ENCODE measurements around the gene ITPR1. TPM values are rescaled to one million over a fixed set of nuclear protein-coding genes. Genes with fewer than 3 reads are reported as not detected.

Gene ITPR1
- polyA plus RNA-seq, 2 of the 4 experiments (the other 2 are of a cell fraction) = 2.8 to 9.6 TPM

DNA sequence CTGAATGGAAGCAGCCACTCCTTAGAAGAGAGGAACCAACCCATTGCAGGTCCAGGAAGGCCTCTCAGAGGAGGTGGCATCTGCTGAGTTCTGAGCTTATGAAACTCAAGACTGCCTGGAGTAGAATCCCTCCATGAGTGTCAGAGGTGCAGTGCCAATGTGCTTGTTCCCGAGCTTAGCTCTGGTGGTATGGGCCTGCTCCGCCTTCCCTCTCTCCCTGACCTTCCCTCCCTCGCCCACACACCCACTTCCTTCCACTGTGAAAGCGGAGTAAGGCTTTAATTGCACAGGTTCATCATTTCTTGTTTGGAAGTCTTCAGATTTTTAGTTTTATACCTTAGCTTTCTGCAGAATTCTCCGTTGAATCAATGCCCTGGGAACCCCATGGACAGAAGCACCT is 278.1 kb downstream of the ITPR1 start:
- H3K4me1 ChIP-seq = 0 out of 3 replicates have a peak, but pooled peaks cover 8% of the 10 kb centered on the region

DNA sequence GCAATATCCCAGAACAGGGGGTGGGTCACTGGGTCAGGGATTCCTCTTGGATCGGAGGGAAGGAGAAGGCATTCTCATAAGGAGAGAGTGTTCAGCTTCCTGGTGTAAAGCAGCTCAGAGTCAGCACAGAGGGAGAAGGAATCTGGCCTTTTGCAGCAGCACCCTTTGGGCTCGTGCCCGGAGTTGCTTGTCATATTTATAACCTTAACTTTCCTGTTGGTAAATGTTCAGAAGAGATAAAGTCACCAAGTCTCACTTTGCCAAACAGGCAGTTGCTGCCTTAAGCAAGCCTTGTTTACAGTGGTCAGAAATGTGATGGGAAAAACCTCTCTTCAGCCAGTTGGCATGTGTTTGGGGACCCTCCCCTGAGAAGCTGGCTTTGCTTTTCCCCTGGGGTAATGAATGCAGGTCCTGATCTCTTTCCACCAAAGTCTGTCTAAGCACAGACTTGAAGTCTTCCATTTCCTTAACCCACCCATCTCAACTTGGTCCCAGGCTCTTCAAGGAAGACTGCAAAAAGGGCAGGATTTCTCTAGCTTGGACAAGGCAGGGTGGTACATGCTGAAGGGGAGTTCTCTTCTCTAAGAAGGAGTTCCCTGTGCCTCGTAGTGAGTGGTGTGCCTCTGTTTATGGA is 279.1 kb downstream of the ITPR1 start:
- peaks cover 17% of the 10 kb centered on the region for H3K4me1 ChIP-seq
- H3K4me3 ChIP-seq = no peak overlapping the region
- POLR2A ChIA-PET = no interaction called here
- ATAC-seq = peak in 1 of 2 experiments; percentile 52; a peak in 3 of 6 replicates
- CTCF ChIA-PET = interaction anchor here (1.2 to 1.3 kb wide), 2 partner anchors 16 to 51 kb away, joined by 3 read pairs; no protein-coding TSS in a partner anchor
- no peak for FAIRE-seq
- TF ChIP-seq EHMT2 (IDR thresholded peaks at IDR 0.05; ENCODE audit: low read depth) = no peak
- TF ChIP-seq, protein P1, sequence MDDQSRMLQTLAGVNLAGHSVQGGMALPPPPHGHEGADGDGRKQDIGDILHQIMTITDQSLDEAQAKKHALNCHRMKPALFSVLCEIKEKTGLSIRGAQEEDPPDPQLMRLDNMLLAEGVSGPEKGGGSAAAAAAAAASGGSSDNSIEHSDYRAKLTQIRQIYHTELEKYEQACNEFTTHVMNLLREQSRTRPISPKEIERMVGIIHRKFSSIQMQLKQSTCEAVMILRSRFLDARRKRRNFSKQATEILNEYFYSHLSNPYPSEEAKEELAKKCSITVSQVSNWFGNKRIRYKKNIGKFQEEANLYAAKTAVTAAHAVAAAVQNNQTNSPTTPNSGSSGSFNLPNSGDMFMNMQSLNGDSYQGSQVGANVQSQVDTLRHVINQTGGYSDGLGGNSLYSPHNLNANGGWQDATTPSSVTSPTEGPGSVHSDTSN (IDR thresholded peaks at IDR 0.05) = no peak
- TF ChIP-seq, protein P2, sequence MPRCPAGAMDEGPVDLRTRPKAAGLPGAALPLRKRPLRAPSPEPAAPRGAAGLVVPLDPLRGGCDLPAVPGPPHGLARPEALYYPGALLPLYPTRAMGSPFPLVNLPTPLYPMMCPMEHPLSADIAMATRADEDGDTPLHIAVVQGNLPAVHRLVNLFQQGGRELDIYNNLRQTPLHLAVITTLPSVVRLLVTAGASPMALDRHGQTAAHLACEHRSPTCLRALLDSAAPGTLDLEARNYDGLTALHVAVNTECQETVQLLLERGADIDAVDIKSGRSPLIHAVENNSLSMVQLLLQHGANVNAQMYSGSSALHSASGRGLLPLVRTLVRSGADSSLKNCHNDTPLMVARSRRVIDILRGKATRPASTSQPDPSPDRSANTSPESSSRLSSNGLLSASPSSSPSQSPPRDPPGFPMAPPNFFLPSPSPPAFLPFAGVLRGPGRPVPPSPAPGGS (IDR thresholded peaks at IDR 0.05) = no peak
- TF ChIP-seq, protein P3, sequence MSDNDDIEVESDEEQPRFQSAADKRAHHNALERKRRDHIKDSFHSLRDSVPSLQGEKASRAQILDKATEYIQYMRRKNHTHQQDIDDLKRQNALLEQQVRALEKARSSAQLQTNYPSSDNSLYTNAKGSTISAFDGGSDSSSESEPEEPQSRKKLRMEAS (IDR thresholded peaks at IDR 0.05) = no peak
- TF ChIP-seq HEYL (CRISPR knock-in tag; IDR thresholded peaks at IDR 0.05) = no peak
- no peak overlapping the region for H3K4me2 ChIP-seq
- peak overlapping the region in 1 of 2 experiments; percentile 49; a peak in 3 of 6 replicates for H3K27ac ChIP-seq
- WGBS (ENCODE audit: missing lambda C conversion rate) = 58% methylated on average over 4 of the region's 4 CpGs
- no peaks in the 10 kb centered on the region for H3K9me3 ChIP-seq
- no peak for DNase-seq (ENCODE audit: low read depth in 1 of 2, low spot score in 1 of 2)

More for the DNA sequence above, 278.1 kb downstream of the ITPR1 start:
- Histone ChIP-seq H3K27ac (no peak overlapping the region), H3K4me2 (no peak overlapping the region), H3K9me3 (peaks cover 8% of the 10 kb centered on the region; the same call in 2 of the 3 replicates), H3K4me3 (no peak overlapping the region)
- DNase-seq (ENCODE audit: low read depth in 1 of 2, low spot score in 1 of 2) = no peak
- 89% methylated on average over 5 of the region's 5 CpGs for WGBS (ENCODE audit: missing lambda C conversion rate)
- ChIA-PET CTCF (interaction anchor here (0.9 to 1.3 kb wide), 3 partner anchors 50 to 184 kb away, joined by 3 to 5 read pairs (median 3); no protein-coding TSS in a partner anchor), POLR2A (no interaction called here)
- ATAC-seq = no peak
- TF ChIP-seq CBX2 (IDR thresholded peaks at IDR 0.05; ENCODE audit: borderline replicate concordance, low read depth) (no peak), POLR2AphosphoS2 (conservative IDR thresholded peaks at IDR 0.05; ENCODE audit: low read length) (no peak), PHF8 (IDR thresholded peaks at IDR 0.05; ENCODE audit: borderline replicate concordance, low read depth) (no peak), ZC3H11A (IDR thresholded peaks at IDR 0.05) (no peak)
- TF ChIP-seq, protein P2 (IDR thresholded peaks at IDR 0.05) = no peak
- TF ChIP-seq, protein P4, sequence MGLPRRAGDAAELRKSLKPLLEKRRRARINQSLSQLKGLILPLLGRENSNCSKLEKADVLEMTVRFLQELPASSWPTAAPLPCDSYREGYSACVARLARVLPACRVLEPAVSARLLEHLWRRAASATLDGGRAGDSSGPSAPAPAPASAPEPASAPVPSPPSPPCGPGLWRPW (IDR thresholded peaks at IDR 0.05) = no peak
- no peak for FAIRE-seq

DNA sequence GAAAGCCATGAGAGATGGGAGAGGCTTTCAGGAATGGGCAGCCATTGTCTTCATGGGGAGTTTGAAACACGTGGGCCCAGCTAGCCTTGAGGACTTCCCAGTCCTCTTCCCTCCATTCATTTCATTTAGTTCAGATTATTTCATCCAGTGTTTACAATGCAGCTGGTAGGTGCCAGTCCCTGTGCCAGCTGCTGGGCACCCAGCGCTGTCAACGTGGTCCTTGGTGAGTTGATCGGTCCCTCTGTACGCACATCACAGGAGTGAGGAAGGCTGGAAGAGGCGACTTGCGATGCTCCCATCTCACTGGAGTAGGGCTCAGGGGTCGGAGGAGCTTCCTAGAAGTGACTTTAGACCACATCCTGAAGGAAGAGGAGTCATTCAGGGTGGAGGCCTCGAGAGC is 279.7 kb downstream of the ITPR1 start:
- Histone ChIP-seq H3K9me3 (no peaks in the 10 kb centered on the region), H3K4me3 (no peak overlapping the region), H3K4me2 (no peak overlapping the region), H3K27ac (peak overlapping the region in 1 of 2 experiments; percentile 49; a peak in 1 of 6 replicates), H3K4me1 (peaks cover 23% of the 10 kb centered on the region)
- no peak for DNase-seq (ENCODE audit: low read depth in 1 of 2, low spot score in 1 of 2)
- POLR2A ChIA-PET = no interaction called here
- no peak for FAIRE-seq
- ATAC-seq = no peak
- 84% methylated on average over 9 of the region's 9 CpGs for WGBS (ENCODE audit: missing lambda C conversion rate)
- CTCF ChIA-PET = interaction anchor here (1.2 kb wide), 1 partner anchor 17 kb away, joined by 3 read pairs; no protein-coding TSS in a partner anchor
- TF ChIP-seq RNF2 (IDR thresholded peaks at IDR 0.05; ENCODE audit: borderline replicate concordance, low read depth) (no peak), MYC (IDR thresholded peaks at IDR 0.05; ENCODE audit: borderline replicate concordance, low read length) (no peak), NFE2L2 (conservative IDR thresholded peaks at IDR 0.05; ENCODE audit: low read length) (no peak), POLR2A (IDR thresholded peaks at IDR 0.05; ENCODE audit: low read length) (no peak), FOXS1 (CRISPR knock-in tag; IDR thresholded peaks at IDR 0.05) (no peak), RCOR1 (IDR thresholded peaks at IDR 0.05; ENCODE audit: low read depth, low read length) (no peak), NR3C1 (IDR thresholded peaks at IDR 0.05) (no peak), FOSB (CRISPR knock-in tag; IDR thresholded peaks at IDR 0.05) (no peak), JUN (IDR thresholded peaks at IDR 0.05) (no peak), KDM5A (IDR thresholded peaks at IDR 0.05) (no peak), ZSCAN20 (CRISPR knock-in tag; IDR thresholded peaks at IDR 0.05) (no peak)
- TF ChIP-seq, protein P5, sequence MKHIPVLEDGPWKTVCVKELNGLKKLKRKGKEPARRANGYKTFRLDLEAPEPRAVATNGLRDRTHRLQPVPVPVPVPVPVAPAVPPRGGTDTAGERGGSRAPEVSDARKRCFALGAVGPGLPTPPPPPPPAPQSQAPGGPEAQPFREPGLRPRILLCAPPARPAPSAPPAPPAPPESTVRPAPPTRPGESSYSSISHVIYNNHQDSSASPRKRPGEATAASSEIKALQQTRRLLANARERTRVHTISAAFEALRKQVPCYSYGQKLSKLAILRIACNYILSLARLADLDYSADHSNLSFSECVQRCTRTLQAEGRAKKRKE (CRISPR knock-in tag; IDR thresholded peaks at IDR 0.05; ENCODE audit: low read depth) = no peak
- TF ChIP-seq, protein P3 (IDR thresholded peaks at IDR 0.05) = no peak
